ENCODE results near the gene ARHGEF4. TPM values are rescaled to one million over a fixed set of nuclear protein-coding genes. Genes with fewer than 3 reads are reported as not detected.

Gene ARHGEF4
- total RNA-seq, 2 experiments from 2014 or later = 0.40 to 0.47 TPM

GRCh38 chr2:131031431-131031841, 194.7 kb downstream of the ARHGEF4 start:
- Mint-ChIP-seq H3K27ac (no peak overlapping the region), H3K36me3 (ENCODE audit: low read depth) (no peaks in the 10 kb centered on the region), H3K9me3 (no peaks in the 10 kb centered on the region), H3K27me3 (peaks cover 44% of the 10 kb centered on the region), H3K4me1 (no peaks in the 10 kb centered on the region), H3K4me3 (no peak overlapping the region)
- peak; percentile 2 for DNase-seq
- ChIA-PET CTCF (interaction anchor here (0.6 to 1.6 kb wide), 2 partner anchors 10 to 151 kb away, joined by 3 to 4 read pairs; no protein-coding TSS in a partner anchor), POLR2A (no interaction called here)

- Mint-ChIP-seq H3K27me3 (peaks cover 44% of the 10 kb centered on the region), H3K9me3 (no peaks in the 10 kb centered on the region), H3K36me3 (ENCODE audit: low read depth) (no peaks in the 10 kb centered on the region), H3K27ac (no peak overlapping the region), H3K4me3 (no peak overlapping the region), H3K4me1 (no peaks in the 10 kb centered on the region)
- POLR2A ChIA-PET = no interaction called here
- DNase-seq = peak; percentile 5
- CTCF ChIA-PET = interaction anchor here (0.6 to 1.6 kb wide), 2 partner anchors 10 to 152 kb away, joined by 3 to 4 read pairs; no protein-coding TSS in a partner anchor
Measured at GRCh38 chr2:131031875-131032274, 195.2 kb downstream of the ARHGEF4 start.

- Mint-ChIP-seq H3K4me3 (no peak overlapping the region), H3K36me3 (ENCODE audit: low read depth) (no peaks in the 10 kb centered on the region), H3K27ac (no peak overlapping the region), H3K9me3 (no peaks in the 10 kb centered on the region), H3K4me1 (no peaks in the 10 kb centered on the region), H3K27me3 (peaks cover 40% of the 10 kb centered on the region)
- ChIA-PET POLR2A (no interaction called here), CTCF (interaction anchor here (1.5 kb wide), 1 partner anchor 9 kb away, joined by 5 read pairs; no protein-coding TSS in a partner anchor)
- peak; percentile 1 for DNase-seq
Measured at GRCh38 chr2:131032393-131032836, 195.7 kb downstream of the ARHGEF4 start.

GRCh38 chr2:131033786-131034121, 197.0 kb downstream of the ARHGEF4 start:
- peaks cover 38% of the 10 kb centered on the region for H3K27me3 Mint-ChIP-seq
- no peaks in the 10 kb centered on the region for H3K9me3 Mint-ChIP-seq
- H3K4me3 Mint-ChIP-seq = no peak overlapping the region
- no peak overlapping the region for H3K27ac Mint-ChIP-seq
- CTCF ChIA-PET = interaction anchor here (1.5 kb wide), 1 partner anchor 8 kb away, joined by 5 read pairs; no protein-coding TSS in a partner anchor
- H3K36me3 Mint-ChIP-seq (ENCODE audit: low read depth) = no peaks in the 10 kb centered on the region
- H3K4me1 Mint-ChIP-seq = no peaks in the 10 kb centered on the region
- DNase-seq = no peak
- POLR2A ChIA-PET = no interaction called here

- Mint-ChIP-seq H3K4me3 (no peak overlapping the region), H3K4me1 (no peaks in the 10 kb centered on the region)
- CTCF ChIA-PET = no interaction called here
Measured at GRCh38 chr2:131034122-131035051, 197.7 kb downstream of the ARHGEF4 start.

GRCh38 chr2:131035112-131035825, 198.6 kb downstream of the ARHGEF4 start:
- no peak overlapping the region for H3K27ac Mint-ChIP-seq
- no peak for DNase-seq
- CTCF ChIA-PET = no interaction called here
- no peak overlapping the region for H3K4me3 Mint-ChIP-seq
- H3K4me1 Mint-ChIP-seq = peaks cover 6% of the 10 kb centered on the region
- POLR2A ChIA-PET = no interaction called here
- no peaks in the 10 kb centered on the region for H3K36me3 Mint-ChIP-seq (ENCODE audit: low read depth)
- H3K9me3 Mint-ChIP-seq = no peaks in the 10 kb centered on the region
- peaks cover 35% of the 10 kb centered on the region for H3K27me3 Mint-ChIP-seq

More at GRCh38 chr2:131034122-131035051, 197.7 kb downstream of the ARHGEF4 start:
- DNase-seq = no peak
- H3K27me3 Mint-ChIP-seq = peaks cover 38% of the 10 kb centered on the region
- no peaks in the 10 kb centered on the region for H3K36me3 Mint-ChIP-seq (ENCODE audit: low read depth)
- H3K27ac Mint-ChIP-seq = no peak overlapping the region
- POLR2A ChIA-PET = no interaction called here
- H3K9me3 Mint-ChIP-seq = no peaks in the 10 kb centered on the region

- DNase-seq = no peak
- Mint-ChIP-seq H3K4me1 (peaks cover 10% of the 10 kb centered on the region), H3K9me3 (no peaks in the 10 kb centered on the region), H3K27ac (no peak overlapping the region), H3K27me3 (peaks cover 34% of the 10 kb centered on the region), H3K36me3 (ENCODE audit: low read depth) (no peaks in the 10 kb centered on the region), H3K4me3 (no peak overlapping the region)
- CTCF ChIA-PET = no interaction called here
- POLR2A ChIA-PET = no interaction called here
Measured at GRCh38 chr2:131035826-131036231, 199.1 kb downstream of the ARHGEF4 start.

GRCh38 chr2:131036269-131036668, 199.6 kb downstream of the ARHGEF4 start:
- H3K27me3 Mint-ChIP-seq = peaks cover 34% of the 10 kb centered on the region
- DNase-seq = no peak
- H3K36me3 Mint-ChIP-seq (ENCODE audit: low read depth) = peaks cover 4% of the 10 kb centered on the region
- H3K4me3 Mint-ChIP-seq = no peak overlapping the region
- ChIA-PET POLR2A (no interaction called here), CTCF (no interaction called here)
- no peak overlapping the region for H3K27ac Mint-ChIP-seq
- no peaks in the 10 kb centered on the region for H3K9me3 Mint-ChIP-seq
- peaks cover 14% of the 10 kb centered on the region for H3K4me1 Mint-ChIP-seq

GRCh38 chr2:131036696-131037397, 200.1 kb downstream of the ARHGEF4 start:
- POLR2A ChIA-PET = no interaction called here
- no peak overlapping the region for H3K4me3 Mint-ChIP-seq
- peaks cover 34% of the 10 kb centered on the region for H3K27me3 Mint-ChIP-seq
- peaks cover 6% of the 10 kb centered on the region for H3K36me3 Mint-ChIP-seq (ENCODE audit: low read depth)
- CTCF ChIA-PET = no interaction called here
- no peak for DNase-seq
- H3K27ac Mint-ChIP-seq = no peak overlapping the region
- H3K4me1 Mint-ChIP-seq = peaks cover 20% of the 10 kb centered on the region
- no peaks in the 10 kb centered on the region for H3K9me3 Mint-ChIP-seq

- Mint-ChIP-seq H3K9me3 (no peaks in the 10 kb centered on the region), H3K27ac (no peak overlapping the region), H3K4me3 (no peak overlapping the region), H3K4me1 (peaks cover 27% of the 10 kb centered on the region), H3K36me3 (ENCODE audit: low read depth) (peaks cover 6% of the 10 kb centered on the region), H3K27me3 (peaks cover 33% of the 10 kb centered on the region)
- ChIA-PET POLR2A (no interaction called here), CTCF (interaction anchor here (0.8 kb wide), 1 partner anchor 10 kb away, joined by 3 read pairs; no protein-coding TSS in a partner anchor)
- DNase-seq = no peak
Measured at GRCh38 chr2:131037398-131038257, 200.9 kb downstream of the ARHGEF4 start.

GRCh38 chr2:131038258-131039100, 201.8 kb downstream of the ARHGEF4 start:
- DNase-seq = no peak
- ChIA-PET POLR2A (no interaction called here), CTCF (interaction anchor here (0.8 kb wide), 1 partner anchor 9 kb away, joined by 3 read pairs; no protein-coding TSS in a partner anchor)
- peaks cover 27% of the 10 kb centered on the region for H3K4me1 Mint-ChIP-seq
- H3K27me3 Mint-ChIP-seq = peaks cover 26% of the 10 kb centered on the region
- H3K36me3 Mint-ChIP-seq (ENCODE audit: low read depth) = peaks cover 6% of the 10 kb centered on the region
- no peak overlapping the region for H3K27ac Mint-ChIP-seq
- no peaks in the 10 kb centered on the region for H3K9me3 Mint-ChIP-seq
- no peak overlapping the region for H3K4me3 Mint-ChIP-seq
